HG03575 (cell line): Measurements from ENCODE around the gene PRKCI.
"Not testable (repeated sequence)": the region's sequence is repeated elsewhere in the genome, so short reads cannot be mapped to it uniquely, and the experiment has no call there.

Experiments used
- ATAC-seq: cut with Tn5 transposase; IDR thresholded peaks from one replicate; pipeline ENCODE4 v1.9.1; 2021; ENCODE audit not compliant: unreplicated experiment, insufficient number of reproducible peaks, low FRiP score; ENCODE audit errors: extremely low read depth

PRKCI gene

DNA sequence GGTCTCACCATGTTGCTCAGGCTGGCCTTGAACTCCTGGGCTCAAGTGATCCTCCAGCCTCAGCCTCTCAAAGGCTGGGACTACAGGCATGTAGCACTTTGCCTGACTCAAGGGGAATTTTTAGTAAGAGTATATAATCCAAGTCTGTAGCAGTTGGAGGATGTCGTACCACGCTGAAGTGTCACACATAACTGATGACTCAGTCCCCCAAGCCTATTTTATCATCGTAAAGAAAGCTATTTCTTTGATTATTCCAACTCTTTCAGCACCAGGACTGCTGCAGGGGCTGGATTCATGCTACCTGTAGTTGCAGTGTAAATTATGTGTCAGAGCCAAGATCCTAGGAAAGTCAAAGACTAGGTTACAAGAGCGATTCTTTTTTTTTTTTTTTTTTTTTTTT is 1.4 kb upstream of the PRKCI start:
- ATAC-seq = no peak

- no peak for ATAC-seq
These were observed 670 bp downstream of the PRKCI start for GRCh38 chr3:170222647-170223541.

DNA sequence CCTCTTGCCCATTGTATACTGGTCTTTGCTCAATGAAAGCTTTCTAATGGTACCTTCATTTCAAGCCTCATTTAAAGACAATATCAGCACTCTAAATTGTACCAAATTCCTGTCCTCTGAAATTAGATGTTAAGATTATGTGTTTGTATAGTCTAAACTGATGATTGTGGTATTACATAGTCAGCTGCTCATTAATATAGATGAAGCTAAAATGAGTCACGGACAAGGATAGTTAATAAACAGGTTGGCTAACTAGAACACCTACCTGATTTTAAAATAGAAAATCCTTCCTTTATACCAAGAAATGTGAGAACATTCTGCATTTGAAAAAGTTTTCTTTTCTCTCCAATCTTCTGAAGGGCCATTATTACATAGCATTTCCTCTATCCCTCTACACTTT is 2.9 kb downstream of the PRKCI start:
- ATAC-seq = no peak

DNA sequence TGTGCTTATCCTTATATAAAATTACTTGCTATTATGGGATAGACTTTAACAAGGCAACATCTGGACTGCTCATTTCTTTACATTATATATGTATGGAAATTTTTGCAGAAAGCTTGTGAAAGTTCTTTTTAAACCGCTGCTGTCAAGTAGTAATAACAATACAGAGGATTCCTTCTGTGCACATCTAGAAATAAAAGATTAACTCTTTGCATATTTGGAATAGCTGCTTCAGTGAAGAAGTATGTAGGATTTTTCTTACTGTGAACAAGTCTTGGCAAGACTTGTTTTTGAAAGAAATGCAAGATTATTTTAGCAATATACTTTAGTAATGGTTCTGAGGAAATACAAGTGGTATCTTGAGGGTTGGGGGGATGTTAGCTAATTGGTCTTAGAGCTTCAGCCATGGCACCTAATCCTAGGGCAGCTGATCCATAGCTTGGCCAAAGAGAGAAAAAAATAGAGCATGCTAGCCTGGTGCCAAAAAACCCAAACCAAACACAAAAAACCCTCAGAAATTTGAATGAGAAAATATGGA is 4.3 kb downstream of the PRKCI start:
- no peak for ATAC-seq

GRCh38 chr3:170228093-170228766 is 6.0 kb downstream of the PRKCI start:
- no peak for ATAC-seq

GRCh38 chr3:170232266-170232665 is 10.0 kb downstream of the PRKCI start:
- no peak for ATAC-seq

- no peak for ATAC-seq
These were observed 11.3 kb downstream of the PRKCI start for GRCh38 chr3:170233530-170233929.

- no peak for ATAC-seq
These were observed 17.9 kb downstream of the PRKCI start for GRCh38 chr3:170240142-170240541.

- no peak for ATAC-seq
These were observed 18.4 kb downstream of the PRKCI start for GRCh38 chr3:170240671-170241070.

- ATAC-seq = no peak
These were observed 22.4 kb downstream of the PRKCI start for GRCh38 chr3:170244576-170244975.

GRCh38 chr3:170247875-170248274 is 25.7 kb downstream of the PRKCI start:
- no peak for ATAC-seq

DNA sequence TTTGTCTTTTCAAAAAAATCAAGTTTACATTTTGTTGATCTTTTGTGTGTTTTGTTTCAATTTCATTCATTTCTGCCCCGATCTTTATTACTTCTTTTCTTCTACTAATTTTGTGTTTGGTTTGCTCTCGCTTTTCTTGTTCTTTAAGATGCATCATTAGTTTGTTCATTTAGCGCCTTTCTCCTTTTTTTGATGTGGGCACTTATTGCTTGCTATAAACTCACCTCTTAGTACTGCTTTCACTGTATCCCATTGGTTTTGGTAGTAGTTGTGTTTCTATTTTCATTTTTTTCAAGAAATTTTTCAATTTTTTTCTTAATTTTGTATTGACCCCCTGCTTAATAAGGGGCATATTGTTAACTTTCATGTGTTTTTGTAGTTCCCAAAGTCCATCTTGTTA is 34.4 kb downstream of the PRKCI start:
- ATAC-seq = no peak

DNA sequence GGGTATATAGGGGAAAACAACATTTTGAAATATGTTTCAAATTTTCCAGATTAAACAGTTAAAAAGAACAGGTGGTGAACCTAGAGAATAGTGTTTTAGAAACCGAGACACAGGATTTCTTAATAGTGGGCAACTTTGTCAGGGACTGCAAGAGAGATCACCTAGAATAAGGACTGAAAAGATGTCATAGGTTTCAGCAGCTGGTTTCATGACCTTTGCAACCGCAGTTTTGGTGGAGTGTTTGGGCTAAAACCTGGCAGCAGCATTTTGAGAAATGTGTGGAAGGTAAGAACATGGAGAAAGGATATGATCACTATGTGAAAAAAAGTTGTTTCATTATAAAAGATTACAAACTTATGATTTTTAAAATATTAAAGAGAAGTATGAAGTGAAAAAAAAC is 34.9 kb downstream of the PRKCI start:
- ATAC-seq = no peak

- no peak for ATAC-seq
These were observed 35.9 kb downstream of the PRKCI start for GRCh38 chr3:170258105-170258487.

- no peak for ATAC-seq
These were observed 37.7 kb downstream of the PRKCI start for GRCh38 chr3:170259907-170260306.

DNA sequence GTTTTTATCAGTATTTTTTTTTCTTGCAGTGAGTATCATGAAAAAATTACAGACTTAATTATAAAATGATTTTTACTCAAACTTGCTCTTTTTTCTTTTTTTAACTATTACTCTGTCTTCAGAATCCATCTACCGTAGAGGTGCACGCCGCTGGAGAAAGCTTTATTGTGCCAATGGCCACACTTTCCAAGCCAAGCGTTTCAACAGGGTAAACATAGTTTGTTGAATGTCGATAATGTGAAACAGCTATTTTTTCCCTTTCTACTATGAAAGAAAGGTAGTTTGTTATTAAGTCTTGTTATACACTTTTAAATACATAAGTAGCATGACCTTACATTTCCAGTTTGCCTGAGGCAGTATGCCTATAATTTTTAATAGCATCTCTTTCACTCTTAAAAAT is 45.6 kb downstream of the PRKCI start:
- ATAC-seq = no peak

DNA sequence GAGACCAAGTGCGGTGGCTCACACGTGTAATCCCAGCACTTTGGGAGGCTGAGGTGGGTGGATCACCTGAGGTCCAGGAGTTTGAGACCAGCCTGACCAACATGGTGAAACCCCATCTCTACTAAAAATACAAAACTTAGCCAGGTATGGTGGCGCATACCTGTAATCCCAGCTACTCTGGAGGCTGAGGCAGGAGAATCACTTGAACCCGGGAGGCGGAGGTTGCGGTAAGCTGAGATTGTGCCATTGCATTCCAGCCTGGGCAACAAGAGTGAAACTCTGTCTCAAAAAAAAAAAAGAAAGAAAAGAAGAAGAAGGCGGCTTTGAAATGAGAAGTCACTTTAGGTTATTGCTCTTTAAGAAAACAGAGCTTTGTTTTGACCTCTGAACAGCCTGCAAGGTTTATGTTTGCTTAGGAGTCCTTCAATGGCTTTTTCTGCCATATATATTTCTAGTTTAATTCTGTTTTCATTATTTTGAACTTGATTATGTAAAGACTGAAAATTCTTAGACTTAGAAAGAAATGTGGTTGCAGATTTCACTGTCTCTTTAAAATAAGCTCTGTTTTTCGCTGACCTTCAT is 47.5 kb downstream of the PRKCI start:
- ATAC-seq = not testable (repeated sequence)

- ATAC-seq = no peak
These were observed 48.2 kb downstream of the PRKCI start for GRCh38 chr3:170270282-170270881.

DNA sequence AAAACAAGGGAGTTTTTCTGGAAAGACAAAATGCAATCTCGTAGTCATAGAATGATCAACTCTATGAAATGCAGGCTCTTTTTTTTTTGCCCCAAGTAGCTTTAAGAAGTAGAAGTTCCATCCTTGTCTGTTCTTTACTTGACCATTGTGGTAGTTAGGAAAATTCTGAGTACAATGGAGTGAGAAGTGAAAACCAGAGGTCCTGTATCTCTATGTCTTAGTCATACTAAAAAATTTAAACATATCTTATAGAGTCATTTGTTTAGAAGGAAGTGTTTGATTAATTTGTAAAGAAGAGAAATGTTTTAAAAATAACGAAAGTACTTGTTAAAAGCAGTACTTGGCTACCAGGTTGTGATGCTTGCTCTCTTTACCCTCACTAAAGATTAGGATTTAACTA is 52.4 kb downstream of the PRKCI start:
- no peak for ATAC-seq
